Neutrophil (primary cell): ENCODE measurements around the gene AKT1S1.

Experiments used
- H3K27ac ChIP-seq: fragments of 200-600 bp; sonication (generic); 2 replicates; pipeline ENCODE4 v1.5.1; 2016; ENCODE audit warnings: mild to moderate bottlenecking, moderate library complexity
- H3K27me3 ChIP-seq: fragments of 200-600 bp; sonication (generic); 2 replicates; pipeline ENCODE4 v1.6.0; 2016; ENCODE audit warnings: mild to moderate bottlenecking
- H3K36me3 ChIP-seq: fragments of 200-600 bp; sonication (generic); 2 replicates; pipeline ENCODE4 v1.5.1; 2017
- H3K4me1 ChIP-seq, 2 experiments: fragments of 200-600 bp in 1 of 2; sonication (generic) in 1 of 2; 1 replicate in 1 of 2; 2 replicates in 1 of 2; pipeline versions ENCODE4 v1.5.1 to v1.6.1; 2013 to 2016; ENCODE audit warnings: low read depth in 1 of 2, low read length in 1 of 2, mild to moderate bottlenecking in 1 of 2, moderate library complexity in 1 of 2; ENCODE audit not compliant: control insufficient read depth in 1 of 2, insufficient read depth in 1 of 2
- H3K4me3 ChIP-seq, 2 experiments: fragments of 200-600 bp in 1 of 2; sonication (generic) in 1 of 2; 1 replicate in 1 of 2; 2 replicates in 1 of 2; pipeline ENCODE4 v1.5.1; 2013 to 2016; ENCODE audit warnings: low read depth in 1 of 2, low read length in 1 of 2, mild to moderate bottlenecking in 1 of 2, moderate library complexity in 1 of 2
- H3K9me3 ChIP-seq: fragments of 200-600 bp; sonication (generic); 2 replicates; pipeline ENCODE4 v1.5.1; 2016
- CTCF ChIP-seq: fragments of 200-600 bp; sonication (generic); IDR thresholded peaks from 2 replicates; pipeline ENCODE4 v1.5.1; 2016; ENCODE audit warnings: antibody characterized with exemption

AKT1S1 gene

GRCh38 chr19:49860336-49861102 lies 16.6 kb downstream of the AKT1S1 start:
- Histone ChIP-seq H3K4me3 (no peak overlapping the region), H3K36me3 (peaks cover 89% of the 10 kb centered on the region), H3K27me3 (no peaks in the 10 kb centered on the region), H3K4me1 (peaks cover 8 to 12% of the 10 kb centered on the region in 2 experiments), H3K27ac (no peak overlapping the region), H3K9me3 (no peaks in the 10 kb centered on the region)
- TF ChIP-seq CTCF, result no peak

GRCh38 chr19:49859682-49860335 lies 17.3 kb downstream of the AKT1S1 start:
- H3K27ac ChIP-seq, result no peak overlapping the region
- H3K36me3 ChIP-seq, result peaks cover 92% of the 10 kb centered on the region
- peaks cover 3 to 6% of the 10 kb centered on the region in 2 experiments for H3K4me1 ChIP-seq
- no peaks in the 10 kb centered on the region for H3K27me3 ChIP-seq
- H3K4me3 ChIP-seq, result no peak overlapping the region
- H3K9me3 ChIP-seq, result no peaks in the 10 kb centered on the region
- no peak for TF ChIP-seq CTCF

GRCh38 chr19:49858088-49858985 lies 18.8 kb downstream of the AKT1S1 start:
- no peak for TF ChIP-seq CTCF
- Histone ChIP-seq H3K4me3 (no peak overlapping the region), H3K9me3 (no peaks in the 10 kb centered on the region), H3K36me3 (peaks cover 80% of the 10 kb centered on the region), H3K27me3 (no peaks in the 10 kb centered on the region), H3K4me1 (no peaks in the 10 kb centered on the region), H3K27ac (no peak overlapping the region)

GRCh38 chr19:49857838-49858087 lies 19.4 kb downstream of the AKT1S1 start:
- Histone ChIP-seq H3K4me3 (no peak overlapping the region), H3K27me3 (peaks cover 5% of the 10 kb centered on the region), H3K27ac (no peak overlapping the region), H3K4me1 (no peaks in the 10 kb centered on the region), H3K9me3 (no peaks in the 10 kb centered on the region), H3K36me3 (peaks cover 76% of the 10 kb centered on the region)
- no peak for TF ChIP-seq CTCF

GRCh38 chr19:49857061-49857837 lies 19.9 kb downstream of the AKT1S1 start:
- Histone ChIP-seq H3K9me3 (no peaks in the 10 kb centered on the region), H3K4me3 (no peak overlapping the region), H3K36me3 (peaks cover 71% of the 10 kb centered on the region), H3K27ac (no peak overlapping the region), H3K27me3 (peaks cover 10% of the 10 kb centered on the region), H3K4me1 (peaks cover 3 to 5% of the 10 kb centered on the region in 2 experiments)
- no peak for TF ChIP-seq CTCF
